NOMO-1 (cell line): Measurements from ENCODE around the gene ARCN1.
"Not testable (repeated sequence)": the region's sequence is repeated elsewhere in the genome, so short reads cannot be mapped to it uniquely, and the experiment has no call there.

Experiments used
- DNase-seq, 2 experiments: peaks; one replicate each; lab custom pipeline; 2025; ENCODE audit not compliant: unreplicated experiment in 2 of 2; lab: John Stamatoyannopoulos, UW

The ARCN1 gene

DNA sequence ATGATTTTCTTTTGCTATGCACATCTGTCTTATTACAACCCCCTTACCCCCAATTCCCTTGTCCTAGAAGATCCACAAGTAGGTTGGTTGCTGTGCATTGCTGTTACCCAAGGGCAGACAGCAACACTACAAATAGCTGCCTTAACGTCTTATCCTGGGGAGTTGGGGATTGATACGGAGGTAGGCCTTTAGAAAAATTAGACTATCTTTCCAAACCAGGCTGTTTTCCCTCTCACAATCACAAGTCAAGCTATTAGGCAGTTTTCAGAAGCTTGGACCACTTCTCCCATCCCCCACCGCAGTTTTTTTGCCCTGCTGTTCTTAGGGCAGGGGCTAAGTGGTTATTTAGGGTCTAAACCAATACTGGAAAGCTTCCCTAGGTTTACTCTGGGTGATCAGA lies 32.4 kb downstream of the ARCN1 start:
- no peak for DNase-seq

DNA sequence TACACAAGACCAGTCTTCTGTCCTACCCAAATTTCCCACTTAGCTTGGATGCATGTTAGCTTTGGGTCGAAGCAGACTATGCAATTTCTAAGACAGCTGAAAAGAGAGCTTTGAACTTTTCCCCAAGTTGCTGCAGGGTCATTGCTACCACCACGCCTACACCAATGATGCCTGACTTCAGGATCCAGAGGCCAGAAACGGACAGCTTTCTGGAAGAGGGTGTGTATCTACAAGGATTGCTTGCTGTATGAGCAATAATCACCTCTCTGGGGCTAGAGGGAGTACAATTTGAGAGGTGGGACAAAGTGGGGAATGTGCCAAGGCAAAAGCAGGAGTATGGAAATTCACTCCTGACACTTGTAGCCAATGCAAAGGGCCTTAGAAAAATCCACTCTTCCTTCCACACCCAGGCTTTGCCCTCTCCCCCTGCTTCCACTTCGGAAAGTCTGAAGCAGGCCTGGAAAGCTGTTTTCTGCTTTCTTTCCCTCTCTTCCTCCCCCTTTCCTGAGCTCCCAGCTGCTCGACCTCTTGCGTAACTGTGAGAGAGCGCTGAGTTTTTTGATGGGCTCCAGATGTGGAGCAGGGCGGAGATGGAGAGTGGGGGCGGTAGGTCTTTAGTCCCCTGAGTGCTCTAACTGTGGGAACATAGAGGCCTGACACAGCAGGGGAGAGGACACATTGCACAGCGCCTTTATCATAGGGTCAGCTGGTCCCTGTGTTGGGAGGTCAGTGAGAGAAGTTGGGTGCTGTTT lies 33.1 kb downstream of the ARCN1 start:
- DNase-seq, result no peak

DNA sequence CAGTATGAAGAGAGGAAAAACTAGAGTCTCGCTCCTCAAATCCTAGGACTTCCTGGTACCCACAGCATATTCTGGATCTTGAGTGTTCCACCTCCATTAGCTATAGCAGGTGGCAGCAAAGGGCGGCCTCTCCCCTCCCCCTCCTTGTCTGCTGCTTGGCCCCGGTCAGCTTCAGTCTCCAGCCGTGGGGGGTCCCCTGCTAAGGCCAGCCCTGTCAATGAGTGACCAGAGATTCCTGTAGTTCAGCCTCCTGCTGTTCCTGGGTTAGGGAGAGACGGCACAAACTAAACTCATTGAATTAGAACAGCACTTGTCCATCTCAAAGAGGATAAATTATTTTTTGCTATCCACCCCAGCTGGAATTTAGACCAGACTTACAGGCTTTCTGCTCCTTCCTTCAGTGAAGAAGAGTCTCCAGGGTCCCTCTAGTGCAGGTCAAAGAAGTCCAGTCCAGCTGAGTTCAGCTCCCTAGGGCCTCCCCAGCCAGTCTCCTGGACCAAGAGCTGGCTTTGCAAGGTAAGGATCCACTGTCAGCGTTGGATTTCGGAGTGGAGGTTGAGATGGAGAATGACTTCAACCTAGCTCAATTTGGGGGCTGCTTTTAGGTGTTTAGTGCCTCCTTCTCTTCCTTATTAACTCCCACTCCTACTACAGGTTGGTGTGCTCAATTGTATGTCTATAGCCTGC lies 34.1 kb downstream of the ARCN1 start:
- no peak for DNase-seq

DNA sequence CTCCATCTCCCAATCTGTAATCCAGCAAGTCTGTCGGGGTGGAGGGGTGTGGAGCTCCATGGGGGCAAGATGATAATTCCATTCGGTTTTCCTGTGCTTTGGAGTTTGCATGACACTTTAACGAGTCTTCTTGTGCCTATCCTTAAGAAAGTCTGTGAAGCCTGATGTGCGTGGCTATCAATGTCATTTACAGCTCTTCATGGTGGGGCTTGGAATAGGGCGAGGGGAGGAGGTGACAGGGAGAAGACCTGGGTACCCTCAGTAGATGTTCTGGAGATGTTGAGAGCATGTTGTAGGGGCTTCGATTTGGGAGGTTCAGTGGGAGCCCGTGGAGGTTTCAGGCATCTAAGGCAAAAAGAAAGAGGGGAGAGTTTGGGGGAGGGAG lies 34.6 kb downstream of the ARCN1 start:
- DNase-seq, result no peak

DNA sequence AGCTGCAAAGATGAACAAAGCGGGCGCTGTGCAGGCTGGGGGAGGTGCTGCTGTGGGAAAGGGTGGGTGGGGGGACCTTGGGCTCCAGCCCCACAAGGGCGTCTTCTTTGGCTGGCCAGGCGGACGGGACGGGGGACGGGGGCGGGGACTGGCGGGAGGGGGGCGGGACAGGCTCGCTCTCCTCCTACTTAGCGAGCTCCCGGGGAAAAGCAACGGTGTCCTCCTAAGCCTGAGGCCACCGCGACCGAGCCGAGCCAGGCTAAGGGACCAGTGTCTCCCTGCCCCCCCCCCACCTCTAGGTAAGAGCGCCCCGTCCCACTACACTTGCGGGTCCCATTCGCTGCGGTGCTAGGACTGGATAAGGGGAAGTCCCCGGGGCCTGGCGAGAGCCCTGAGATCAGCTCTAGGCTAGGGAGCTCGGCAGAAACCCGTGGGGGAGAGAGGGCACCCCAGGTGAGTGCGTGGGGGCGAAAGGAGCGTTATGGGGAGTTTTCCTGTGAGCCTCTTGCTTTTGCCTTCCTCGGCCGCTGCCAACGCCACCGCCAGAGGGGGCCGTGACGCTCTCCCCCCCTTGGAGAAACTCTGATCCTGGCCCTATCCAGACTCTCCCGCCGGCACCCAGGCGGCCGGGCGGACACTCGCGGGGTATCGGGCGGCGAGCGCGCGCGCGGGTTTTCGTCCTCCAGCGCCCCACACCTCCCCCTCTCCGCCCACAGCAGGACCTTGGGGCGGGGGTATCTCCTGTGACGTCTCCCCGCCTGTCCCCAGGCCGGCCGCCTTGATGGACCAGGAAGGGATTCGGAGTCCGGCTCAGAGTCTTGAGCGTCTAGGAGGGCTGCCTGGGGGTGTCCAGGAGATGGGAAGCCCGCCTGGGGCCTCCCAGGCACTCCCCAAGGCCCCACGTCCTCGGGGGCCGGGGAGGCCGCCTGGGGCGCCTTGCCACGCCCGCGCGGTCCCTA lies 35.5 kb downstream of the ARCN1 start, which contains the start of gene PHLDB1:
Gene PHLDB1 (plus strand): TSS at position 215 of the 959 bp plus-strand sequence. CDS start 6,222 bp downstream, outside the sequence.
- DNase-seq, result no peak

DNA sequence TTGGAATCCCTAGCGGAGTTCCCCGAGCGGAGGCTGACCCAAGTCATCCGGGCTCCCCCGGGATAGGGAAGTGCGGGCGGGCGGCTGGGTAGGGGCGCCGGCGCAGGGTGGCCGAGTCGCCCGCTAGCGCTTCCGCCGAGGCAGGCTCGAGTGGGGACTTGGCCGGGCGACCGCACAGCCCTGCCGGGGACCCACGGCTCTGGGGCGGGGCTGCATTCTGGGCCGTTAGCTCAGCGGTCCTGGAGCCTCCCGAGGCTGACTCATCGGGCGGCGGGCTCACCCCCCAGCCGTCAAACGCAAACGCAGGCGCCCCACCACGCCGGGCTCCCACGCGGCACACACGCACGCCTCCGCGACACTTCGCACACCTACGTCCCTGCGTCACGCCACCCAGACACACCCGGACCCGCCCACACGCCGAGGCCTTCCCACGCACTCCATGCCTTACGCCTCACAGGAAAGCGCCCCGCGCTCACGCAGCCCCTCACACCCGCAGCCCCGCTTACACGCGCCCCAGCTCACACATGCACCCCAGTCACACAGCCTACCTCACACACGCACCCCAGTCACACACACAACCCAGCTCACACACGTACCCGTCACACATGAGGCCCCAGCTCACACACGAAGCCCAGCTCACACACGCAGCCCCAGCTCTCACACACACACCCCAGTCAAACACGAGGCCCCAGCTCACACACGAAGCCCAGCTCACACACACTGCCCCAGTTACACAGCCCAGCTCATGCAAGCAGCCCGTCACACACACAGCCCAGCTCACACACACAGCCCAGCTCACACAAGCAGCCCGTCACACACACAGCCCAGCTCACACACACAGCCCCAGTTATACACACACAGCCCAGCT lies 36.4 kb downstream of the ARCN1 start:
- no peak for DNase-seq

DNA sequence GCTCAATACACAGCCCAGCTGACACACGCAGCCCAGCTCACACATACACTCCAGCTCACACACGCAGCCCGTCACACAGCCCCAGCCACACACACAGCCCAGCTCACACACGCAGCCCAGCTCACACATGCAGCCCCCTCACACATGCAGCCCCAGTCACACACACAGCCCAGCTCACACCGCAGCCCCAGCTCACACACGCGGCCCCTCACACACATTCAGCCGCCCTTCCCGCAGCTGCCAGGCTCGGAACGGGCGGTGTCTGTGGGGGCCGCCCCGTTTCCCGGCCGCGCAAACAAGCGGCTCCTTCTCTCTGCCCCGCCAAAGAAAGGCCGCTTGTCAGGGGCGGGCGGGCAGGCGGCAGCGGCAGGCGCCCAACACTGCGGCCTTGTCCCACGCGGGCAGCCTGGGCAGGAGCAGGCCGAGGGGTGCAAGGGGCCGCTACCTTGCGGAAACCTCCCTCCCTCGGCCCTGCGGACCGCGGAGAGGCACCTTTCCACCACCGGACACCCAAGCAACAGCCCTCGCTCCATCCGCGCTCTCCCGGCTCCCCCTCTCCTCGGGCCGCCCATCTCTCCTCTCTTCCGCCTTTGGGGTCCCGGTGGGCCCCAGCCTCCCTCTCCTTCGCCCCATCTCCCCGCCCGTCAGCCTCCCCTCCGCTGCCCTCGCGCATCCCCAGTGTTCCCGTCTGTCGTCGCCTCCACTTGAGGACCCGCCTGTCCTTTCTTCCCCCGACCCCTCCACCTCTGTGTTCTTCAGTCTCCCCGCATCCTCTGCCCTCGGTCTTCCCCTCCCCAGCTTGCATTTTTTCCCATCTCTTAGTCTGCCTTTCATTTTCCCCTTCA lies 37.4 kb downstream of the ARCN1 start:
- no peak for DNase-seq

DNA sequence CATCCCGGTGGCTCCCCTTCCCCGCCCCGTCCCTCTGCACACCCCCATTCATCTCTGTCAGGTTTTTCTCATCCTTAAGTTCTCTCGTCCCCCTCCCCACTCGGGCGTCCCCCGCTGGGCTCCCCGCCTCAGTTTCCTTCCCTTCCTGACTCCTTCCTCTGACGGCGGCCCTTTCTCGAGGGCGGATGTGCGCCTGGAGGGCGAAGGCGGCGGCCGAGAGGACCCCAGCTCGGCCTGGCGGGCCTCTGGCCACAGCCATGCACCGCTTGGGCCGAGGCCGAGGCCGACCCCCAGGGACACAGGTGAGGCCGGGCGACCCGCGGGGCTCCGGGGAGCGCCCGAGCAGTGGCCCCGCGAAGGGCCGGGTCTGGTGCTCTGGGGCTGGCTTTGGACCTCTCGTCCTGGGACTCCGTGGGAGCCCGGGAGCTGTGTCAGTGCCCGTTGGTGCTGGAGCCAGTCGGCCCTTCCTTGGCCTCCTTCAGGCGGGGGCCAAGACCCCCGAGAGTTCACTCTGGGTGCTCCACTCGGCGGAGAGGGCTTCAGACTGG lies 38.1 kb downstream of the ARCN1 start:
- no peak for DNase-seq

DNA sequence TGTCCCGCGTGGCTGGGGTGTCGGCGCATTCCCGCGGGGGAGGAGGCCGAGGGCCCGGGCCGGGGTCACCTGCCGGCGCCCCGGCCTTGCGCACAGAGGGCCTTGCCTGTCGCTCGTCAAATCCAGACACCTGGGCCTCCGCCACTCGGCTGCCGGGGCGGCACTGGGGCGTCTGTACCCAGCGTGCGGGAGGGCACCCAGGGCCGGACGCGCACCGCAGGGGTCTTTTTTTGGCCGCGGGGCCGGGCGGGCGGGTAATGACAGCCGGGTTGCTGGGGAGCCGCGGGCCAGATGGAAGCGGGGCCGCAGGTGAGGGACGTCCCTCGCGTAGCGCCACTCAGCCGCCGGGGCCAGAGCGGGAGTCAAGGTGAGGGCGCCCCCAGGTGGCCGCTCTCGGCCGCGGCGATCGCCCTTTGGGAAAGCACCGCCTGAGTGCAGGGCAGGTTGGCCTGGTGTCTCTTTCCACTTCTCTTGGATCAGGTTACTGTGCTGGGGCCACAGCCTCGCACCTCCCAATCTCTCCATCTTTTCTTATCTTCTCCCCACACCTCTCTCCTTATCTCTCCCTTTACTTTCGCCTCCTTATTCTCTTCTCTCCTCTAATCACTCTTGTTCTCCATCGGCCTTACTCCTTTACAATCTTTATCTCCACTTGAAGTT lies 38.7 kb downstream of the ARCN1 start:
- peak; percentile 46 to 57 for DNase-seq

DNA sequence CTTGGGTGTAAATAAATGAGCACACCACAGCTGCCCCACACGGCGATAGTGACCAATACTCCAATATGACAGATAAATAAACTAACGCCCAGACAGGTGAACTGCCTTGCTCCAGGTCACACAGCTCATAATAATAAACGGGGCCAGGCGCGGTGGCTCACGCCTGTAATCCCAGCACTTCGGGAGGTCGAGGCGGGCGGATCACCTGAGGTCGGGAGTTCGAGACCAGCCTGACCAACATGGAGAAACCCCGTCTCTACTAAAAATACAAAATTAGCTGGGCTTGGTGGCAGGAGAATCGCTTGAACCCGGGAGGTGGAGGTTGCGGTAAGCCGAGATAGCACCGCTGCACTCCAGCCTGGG lies 39.2 kb downstream of the ARCN1 start:
- DNase-seq, result not testable (repeated sequence)

DNA sequence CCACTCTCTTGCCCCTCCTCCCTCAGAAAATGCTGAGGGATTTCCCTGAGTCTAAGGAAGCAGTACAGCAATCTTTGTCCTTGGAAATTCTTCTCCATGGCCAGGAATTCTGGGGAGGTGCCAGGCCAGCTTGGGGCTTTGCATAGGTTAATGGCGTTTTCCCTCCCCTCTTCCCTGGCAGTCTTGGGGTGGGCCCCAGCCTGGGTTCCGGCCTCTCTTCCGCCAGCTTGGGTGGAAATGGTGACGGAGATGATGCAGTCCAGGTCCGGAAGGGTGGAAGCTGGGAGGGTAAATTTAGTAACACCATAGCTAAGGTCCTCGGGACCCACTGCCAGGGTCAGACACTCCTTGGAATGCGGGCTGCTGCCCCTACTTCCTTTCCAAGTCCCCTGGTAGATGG lies 40.2 kb downstream of the ARCN1 start:
- DNase-seq, result no peak

DNA sequence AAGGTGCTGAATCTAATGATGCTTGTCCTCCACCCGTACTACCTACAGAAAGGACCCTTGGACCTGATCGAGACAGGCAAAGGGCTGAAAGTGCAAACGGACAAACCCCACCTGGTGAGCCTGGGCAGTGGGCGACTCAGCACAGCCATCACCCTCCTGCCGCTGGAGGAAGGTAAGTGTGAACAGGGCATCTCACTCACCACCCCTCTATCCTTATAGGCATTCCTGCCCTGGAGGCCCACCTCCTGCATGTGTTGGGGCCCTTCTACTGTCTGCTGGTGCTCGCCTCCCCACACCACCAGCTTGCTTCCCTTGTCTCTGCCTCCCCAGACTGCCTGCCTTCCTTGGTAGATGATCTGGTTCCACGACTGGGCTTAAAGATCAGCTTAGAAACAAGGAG lies 42.3 kb downstream of the ARCN1 start:
- DNase-seq, result no peak

DNA sequence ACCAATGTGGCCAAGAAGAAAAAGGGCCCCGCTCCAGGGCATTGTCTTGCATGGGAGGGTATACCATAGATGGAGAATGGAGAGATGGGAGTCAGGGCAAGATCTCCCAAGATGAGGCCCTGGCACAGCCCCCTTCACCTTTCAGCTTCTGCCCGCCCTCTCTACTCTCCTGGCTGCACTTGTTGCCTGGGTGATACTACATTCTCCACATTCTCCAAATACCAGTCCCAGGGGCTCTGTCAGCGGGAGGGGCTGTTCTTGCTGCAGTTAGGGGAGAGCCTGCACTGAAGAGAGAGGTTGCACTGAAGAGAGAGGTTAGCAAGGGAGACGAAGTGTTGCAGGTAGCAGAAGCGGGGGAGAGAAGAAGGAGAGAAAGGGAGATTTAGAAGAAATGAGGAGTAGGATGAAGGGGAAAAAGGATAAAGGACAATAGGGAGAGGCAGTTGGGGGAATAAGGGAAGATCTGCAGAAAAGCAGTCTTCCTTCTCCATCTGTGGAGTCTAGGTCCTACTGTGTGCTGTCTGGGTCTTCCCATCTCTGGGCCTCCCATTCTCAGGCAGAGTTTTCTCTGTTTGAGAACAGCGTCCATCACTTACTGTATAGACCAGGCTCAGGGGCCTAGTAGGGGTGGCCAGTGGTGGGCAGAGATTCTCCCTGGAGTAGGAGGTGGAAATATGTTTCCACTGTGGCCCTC lies 43.2 kb downstream of the ARCN1 start:
- DNase-seq, result no peak

DNA sequence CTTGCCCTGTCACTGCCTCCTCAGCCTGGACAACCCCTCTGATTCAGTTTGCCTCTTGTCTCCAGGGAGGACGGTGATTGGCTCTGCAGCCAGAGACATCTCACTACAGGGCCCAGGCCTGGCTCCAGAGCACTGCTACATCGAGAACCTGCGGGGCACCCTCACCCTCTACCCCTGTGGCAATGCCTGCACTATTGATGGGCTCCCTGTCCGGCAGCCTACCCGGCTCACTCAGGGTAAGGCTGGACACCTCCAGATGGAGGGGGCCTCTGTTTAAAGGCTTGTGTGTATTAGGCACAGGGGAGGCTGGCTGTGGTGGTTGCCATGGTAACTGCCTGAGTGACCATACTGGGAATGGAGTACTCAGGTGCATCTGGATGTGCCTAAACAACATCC lies 43.8 kb downstream of the ARCN1 start:
- no peak for DNase-seq

DNA sequence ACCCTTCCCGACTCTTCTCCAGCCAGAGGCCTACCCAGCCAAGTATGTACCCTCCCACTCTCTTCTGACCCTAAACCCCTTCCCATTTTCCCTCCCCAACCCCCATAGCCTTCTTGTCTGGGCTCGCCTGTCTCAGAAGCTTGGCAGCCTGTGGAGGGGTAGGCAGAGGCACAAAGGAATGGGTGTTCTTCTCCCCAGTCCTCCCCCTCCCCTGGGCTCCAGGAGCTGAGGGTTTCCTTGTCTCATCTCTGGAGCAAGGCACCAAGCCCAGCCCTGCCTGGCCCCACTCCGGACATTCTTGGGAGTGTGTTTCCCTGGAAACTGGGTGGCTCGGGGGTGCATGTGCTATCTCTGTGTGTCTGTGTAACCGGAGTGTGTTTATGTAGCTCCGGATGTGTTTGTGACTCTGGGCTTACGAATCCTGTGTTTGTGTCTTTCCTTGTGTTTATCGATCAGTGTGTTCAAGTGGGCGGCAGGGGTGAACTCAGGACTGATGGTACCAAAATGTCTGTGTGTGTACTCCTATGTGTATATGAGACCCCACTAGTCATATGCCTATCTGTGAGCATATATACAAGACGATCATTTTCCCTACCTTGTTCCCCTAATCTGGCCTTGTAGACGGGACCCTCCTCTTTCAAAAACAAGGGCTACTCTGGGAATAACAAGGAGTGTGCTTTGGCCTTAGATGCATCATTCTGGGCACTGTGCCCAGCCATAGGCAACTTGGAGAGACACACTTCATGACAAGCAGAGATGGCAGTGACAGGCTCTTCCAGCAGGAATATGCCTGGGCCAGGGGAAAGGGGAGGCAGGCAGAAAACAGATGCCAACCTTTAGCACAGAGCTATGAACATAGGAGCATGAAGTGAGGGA lies 46.1 kb downstream of the ARCN1 start:
- no peak for DNase-seq

DNA sequence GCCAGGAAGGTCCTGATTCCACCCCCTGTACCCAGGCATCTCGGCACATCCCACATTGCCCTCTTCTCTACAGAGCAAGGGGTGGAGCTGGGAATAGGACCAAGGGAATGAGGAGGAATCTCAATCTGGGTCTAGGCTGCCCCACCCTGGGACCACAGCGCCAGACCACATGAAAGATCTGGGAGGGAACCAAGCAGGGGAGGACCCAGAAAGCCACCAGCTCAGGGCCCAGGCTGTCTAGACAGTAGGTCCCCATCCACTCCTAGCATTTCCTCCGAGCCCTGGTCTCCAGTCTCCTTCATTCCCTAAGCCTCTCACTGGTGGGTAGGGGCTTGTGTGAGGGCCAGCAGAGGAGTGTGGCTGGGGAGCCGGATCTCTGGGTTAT lies 46.8 kb downstream of the ARCN1 start:
- DNase-seq, result no peak
